K562 (cell line): ENCODE measurements around the gene TSC22D2. TPM values are rescaled to one million over a fixed set of nuclear protein-coding genes. Genes with fewer than 3 reads are reported as not detected.

Experiments
- CHD1 ChIP-seq: fragments of 200-600 bp; sonication (generic); IDR thresholded peaks from one replicate; pipeline ENCODE4 v1.6.1; 2012; ENCODE audit warnings: mild to moderate bottlenecking, moderate library complexity, low read length, inconsistent platforms
- ETV5 ChIP-seq: sonication (generic); formaldehyde crosslinking; IDR thresholded peaks from 2 replicates; pipeline ENCODE4 v1.4.0; 2020; ENCODE audit warnings: low read depth, mild to moderate bottlenecking, missing genetic modification reagents
- FUS ChIP-seq: fragments of 200-400 bp; formaldehyde crosslinking; optimal IDR thresholded peaks from 2 replicates; pipeline ENCODE3; 2017; ENCODE audit warnings: low read depth, low read length
- ZFX ChIP-seq: sonication (generic); formaldehyde crosslinking; IDR thresholded peaks from 2 replicates; pipeline ENCODE4 v1.8.0; 2022; ENCODE audit warnings: mild to moderate bottlenecking, missing genetic modification reagents, moderate library complexity
- polyA plus RNA-seq, 8 experiments: library from polyadenylated mRNA; depleted of rRNA in 4 of 8; stranded (reverse) in 5 of 8; unstranded in 3 of 8; fragments of >200 nt; fragmentation: Nextera tagmentation in 2 of 8; fragmentation: Illumina TruSeq in 1 of 8; extraction: Ambion mirVana in 2 of 8; extraction: Trizol in 1 of 8; gene quantifications; 2 replicates each; pipeline versions ENCODE4 v1.2.1 to v1.2.3, GENCODE V29; 2011 to 2014; ENCODE audit warnings: inconsistent platforms in 1 of 8, missing spikeins in 1 of 8
- total RNA-seq, 7 experiments: library from RNA; depleted of rRNA in 6 of 7; stranded (reverse); fragments of >200 nt in 6 of 7; fragmentation: Illumina TruSeq in 2 of 7; extraction: Trizol in 2 of 7; gene quantifications; 2 replicates each; pipeline versions ENCODE4 v1.2.1 to v1.2.3, GENCODE V29; 2011 to 2021; ENCODE audit warnings: low replicate concordance in 1 of 7
- TF ChIP-seq, protein P1 (sequence below): sonication (generic); formaldehyde crosslinking; IDR thresholded peaks from 2 replicates; pipeline ENCODE4 v1.8.0; 2022; ENCODE audit warnings: mild to moderate bottlenecking, missing genetic modification reagents
- TF ChIP-seq, protein P2 (sequence below), 2 experiments: fragments of 450-650 bp; formaldehyde crosslinking in 1 of 2; IDR thresholded peaks; 2 replicates each; pipeline versions ENCODE4 v1.4.0 to v1.6.1; 2014 to 2020; ENCODE audit warnings: mild to moderate bottlenecking in 2 of 2, borderline replicate concordance in 1 of 2, low read depth in 1 of 2
- TF ChIP-seq, protein P3 (sequence below): fragments of 450-650 bp; IDR thresholded peaks from 2 replicates; pipeline ENCODE4 v1.7.0; 2016; ENCODE audit warnings: borderline replicate concordance
- TF ChIP-seq, protein P4 (sequence below): fragments of 450-650 bp; IDR thresholded peaks from 2 replicates; pipeline ENCODE4 v1.6.1; 2016; ENCODE audit warnings: borderline replicate concordance

The TSC22D2 gene
- total and polyA plus RNA-seq, 9 of the 15 experiments (the other 6 are each of a cell fraction or from before 2014, with no cell fraction given): 5.5 to 44.0 (median 19.3) TPM

DNA sequence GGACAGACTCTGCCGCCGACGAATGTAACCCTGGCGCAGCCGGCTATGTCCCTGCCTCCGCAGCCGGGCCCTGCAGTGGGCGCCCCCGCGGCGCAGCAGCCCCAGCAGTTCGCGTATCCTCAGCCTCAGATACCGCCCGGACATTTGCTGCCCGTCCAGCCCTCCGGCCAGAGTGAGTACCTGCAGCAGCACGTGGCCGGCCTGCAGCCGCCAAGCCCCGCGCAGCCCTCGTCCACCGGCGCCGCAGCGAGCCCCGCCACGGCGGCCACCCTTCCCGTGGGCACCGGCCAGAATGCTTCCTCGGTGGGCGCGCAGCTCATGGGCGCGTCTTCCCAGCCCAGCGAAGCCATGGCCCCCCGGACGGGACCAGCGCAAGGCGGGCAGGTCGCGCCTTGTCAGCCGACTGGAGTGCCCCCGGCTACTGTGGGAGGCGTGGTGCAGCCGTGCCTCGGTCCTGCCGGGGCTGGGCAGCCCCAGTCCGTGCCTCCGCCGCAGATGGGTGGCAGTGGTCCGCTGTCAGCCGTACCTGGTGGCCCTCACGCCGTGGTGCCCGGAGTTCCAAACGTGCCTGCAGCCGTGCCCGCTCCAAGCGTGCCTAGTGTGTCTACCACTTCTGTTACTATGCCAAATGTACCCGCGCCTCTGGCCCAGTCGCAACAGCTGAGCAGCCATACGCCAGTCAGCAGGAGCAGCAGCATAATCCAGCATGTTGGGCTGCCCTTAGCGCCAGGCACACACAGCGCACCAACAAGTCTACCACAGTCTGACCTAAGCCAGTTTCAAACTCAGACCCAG, 2.4 kb downstream of the TSC22D2 start (continued):
- TF ChIP-seq, protein P1, sequence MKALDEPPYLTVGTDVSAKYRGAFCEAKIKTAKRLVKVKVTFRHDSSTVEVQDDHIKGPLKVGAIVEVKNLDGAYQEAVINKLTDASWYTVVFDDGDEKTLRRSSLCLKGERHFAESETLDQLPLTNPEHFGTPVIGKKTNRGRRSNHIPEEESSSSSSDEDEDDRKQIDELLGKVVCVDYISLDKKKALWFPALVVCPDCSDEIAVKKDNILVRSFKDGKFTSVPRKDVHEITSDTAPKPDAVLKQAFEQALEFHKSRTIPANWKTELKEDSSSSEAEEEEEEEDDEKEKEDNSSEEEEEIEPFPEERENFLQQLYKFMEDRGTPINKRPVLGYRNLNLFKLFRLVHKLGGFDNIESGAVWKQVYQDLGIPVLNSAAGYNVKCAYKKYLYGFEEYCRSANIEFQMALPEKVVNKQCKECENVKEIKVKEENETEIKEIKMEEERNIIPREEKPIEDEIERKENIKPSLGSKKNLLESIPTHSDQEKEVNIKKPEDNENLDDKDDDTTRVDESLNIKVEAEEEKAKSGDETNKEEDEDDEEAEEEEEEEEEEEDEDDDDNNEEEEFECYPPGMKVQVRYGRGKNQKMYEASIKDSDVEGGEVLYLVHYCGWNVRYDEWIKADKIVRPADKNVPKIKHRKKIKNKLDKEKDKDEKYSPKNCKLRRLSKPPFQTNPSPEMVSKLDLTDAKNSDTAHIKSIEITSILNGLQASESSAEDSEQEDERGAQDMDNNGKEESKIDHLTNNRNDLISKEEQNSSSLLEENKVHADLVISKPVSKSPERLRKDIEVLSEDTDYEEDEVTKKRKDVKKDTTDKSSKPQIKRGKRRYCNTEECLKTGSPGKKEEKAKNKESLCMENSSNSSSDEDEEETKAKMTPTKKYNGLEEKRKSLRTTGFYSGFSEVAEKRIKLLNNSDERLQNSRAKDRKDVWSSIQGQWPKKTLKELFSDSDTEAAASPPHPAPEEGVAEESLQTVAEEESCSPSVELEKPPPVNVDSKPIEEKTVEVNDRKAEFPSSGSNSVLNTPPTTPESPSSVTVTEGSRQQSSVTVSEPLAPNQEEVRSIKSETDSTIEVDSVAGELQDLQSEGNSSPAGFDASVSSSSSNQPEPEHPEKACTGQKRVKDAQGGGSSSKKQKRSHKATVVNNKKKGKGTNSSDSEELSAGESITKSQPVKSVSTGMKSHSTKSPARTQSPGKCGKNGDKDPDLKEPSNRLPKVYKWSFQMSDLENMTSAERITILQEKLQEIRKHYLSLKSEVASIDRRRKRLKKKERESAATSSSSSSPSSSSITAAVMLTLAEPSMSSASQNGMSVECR: peak; percentile 79
- TF ChIP-seq, protein P2, sequence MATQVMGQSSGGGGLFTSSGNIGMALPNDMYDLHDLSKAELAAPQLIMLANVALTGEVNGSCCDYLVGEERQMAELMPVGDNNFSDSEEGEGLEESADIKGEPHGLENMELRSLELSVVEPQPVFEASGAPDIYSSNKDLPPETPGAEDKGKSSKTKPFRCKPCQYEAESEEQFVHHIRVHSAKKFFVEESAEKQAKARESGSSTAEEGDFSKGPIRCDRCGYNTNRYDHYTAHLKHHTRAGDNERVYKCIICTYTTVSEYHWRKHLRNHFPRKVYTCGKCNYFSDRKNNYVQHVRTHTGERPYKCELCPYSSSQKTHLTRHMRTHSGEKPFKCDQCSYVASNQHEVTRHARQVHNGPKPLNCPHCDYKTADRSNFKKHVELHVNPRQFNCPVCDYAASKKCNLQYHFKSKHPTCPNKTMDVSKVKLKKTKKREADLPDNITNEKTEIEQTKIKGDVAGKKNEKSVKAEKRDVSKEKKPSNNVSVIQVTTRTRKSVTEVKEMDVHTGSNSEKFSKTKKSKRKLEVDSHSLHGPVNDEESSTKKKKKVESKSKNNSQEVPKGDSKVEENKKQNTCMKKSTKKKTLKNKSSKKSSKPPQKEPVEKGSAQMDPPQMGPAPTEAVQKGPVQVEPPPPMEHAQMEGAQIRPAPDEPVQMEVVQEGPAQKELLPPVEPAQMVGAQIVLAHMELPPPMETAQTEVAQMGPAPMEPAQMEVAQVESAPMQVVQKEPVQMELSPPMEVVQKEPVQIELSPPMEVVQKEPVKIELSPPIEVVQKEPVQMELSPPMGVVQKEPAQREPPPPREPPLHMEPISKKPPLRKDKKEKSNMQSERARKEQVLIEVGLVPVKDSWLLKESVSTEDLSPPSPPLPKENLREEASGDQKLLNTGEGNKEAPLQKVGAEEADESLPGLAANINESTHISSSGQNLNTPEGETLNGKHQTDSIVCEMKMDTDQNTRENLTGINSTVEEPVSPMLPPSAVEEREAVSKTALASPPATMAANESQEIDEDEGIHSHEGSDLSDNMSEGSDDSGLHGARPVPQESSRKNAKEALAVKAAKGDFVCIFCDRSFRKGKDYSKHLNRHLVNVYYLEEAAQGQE (IDR thresholded peaks at IDR 0.05; ENCODE audit: borderline replicate concordance): no peak; the same call in 1 of the 2 replicates
- TF ChIP-seq, protein P2 (CRISPR knock-in tag; IDR thresholded peaks at IDR 0.05; ENCODE audit: low read depth): peak; percentile 63; the same call in 1 of the 2 replicates
- TF ChIP-seq, protein P3, sequence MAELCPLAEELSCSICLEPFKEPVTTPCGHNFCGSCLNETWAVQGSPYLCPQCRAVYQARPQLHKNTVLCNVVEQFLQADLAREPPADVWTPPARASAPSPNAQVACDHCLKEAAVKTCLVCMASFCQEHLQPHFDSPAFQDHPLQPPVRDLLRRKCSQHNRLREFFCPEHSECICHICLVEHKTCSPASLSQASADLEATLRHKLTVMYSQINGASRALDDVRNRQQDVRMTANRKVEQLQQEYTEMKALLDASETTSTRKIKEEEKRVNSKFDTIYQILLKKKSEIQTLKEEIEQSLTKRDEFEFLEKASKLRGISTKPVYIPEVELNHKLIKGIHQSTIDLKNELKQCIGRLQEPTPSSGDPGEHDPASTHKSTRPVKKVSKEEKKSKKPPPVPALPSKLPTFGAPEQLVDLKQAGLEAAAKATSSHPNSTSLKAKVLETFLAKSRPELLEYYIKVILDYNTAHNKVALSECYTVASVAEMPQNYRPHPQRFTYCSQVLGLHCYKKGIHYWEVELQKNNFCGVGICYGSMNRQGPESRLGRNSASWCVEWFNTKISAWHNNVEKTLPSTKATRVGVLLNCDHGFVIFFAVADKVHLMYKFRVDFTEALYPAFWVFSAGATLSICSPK: no peak
- TF ChIP-seq ETV5 (0 out of 2 replicates have a peak, but pooled peaks have one; percentile 32), ZFX (peak; percentile 14; the same call in 1 of the 2 replicates), FUS (peak; percentile 24), CHD1 (peak; percentile 96)
- TF ChIP-seq, protein P4, sequence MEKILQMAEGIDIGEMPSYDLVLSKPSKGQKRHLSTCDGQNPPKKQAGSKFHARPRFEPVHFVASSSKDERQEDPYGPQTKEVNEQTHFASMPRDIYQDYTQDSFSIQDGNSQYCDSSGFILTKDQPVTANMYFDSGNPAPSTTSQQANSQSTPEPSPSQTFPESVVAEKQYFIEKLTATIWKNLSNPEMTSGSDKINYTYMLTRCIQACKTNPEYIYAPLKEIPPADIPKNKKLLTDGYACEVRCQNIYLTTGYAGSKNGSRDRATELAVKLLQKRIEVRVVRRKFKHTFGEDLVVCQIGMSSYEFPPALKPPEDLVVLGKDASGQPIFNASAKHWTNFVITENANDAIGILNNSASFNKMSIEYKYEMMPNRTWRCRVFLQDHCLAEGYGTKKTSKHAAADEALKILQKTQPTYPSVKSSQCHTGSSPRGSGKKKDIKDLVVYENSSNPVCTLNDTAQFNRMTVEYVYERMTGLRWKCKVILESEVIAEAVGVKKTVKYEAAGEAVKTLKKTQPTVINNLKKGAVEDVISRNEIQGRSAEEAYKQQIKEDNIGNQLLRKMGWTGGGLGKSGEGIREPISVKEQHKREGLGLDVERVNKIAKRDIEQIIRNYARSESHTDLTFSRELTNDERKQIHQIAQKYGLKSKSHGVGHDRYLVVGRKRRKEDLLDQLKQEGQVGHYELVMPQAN: peak; percentile 65; the same call in 1 of the 2 replicates
